GM12878 (cell line): ENCODE measurements around the gene IFNAR1. TPM values are rescaled to one million over a fixed set of nuclear protein-coding genes. Genes with fewer than 3 reads are reported as not detected.

ENCODE experiments used
- HCFC1 ChIP-seq: fragments of 150-350 bp; IDR thresholded peaks from 2 replicates; pipeline ENCODE4 v1.6.1; 2014; ENCODE audit warnings: low read length
- HDAC6 ChIP-seq: fragments of 200-600 bp; sonication (generic); IDR thresholded peaks from one replicate; pipeline ENCODE4 v1.8.0; 2017; ENCODE audit warnings: antibody characterized with exemption; ENCODE audit not compliant: unreplicated experiment
- HDGF ChIP-seq: fragments of 450-650 bp; IDR thresholded peaks from 2 replicates; pipeline ENCODE4 v1.6.1; 2016; ENCODE audit warnings: antibody characterized with exemption
- MEF2B ChIP-seq: fragments of 450-650 bp; IDR thresholded peaks from 2 replicates; pipeline ENCODE4 v1.6.1; 2018; ENCODE audit warnings: mild to moderate bottlenecking, moderate library complexity; ENCODE audit not compliant: partially characterized antibody, poor library complexity, severe bottlenecking
- MTA2 ChIP-seq: fragments of 450-650 bp; IDR thresholded peaks from 2 replicates; pipeline ENCODE4 v1.6.1; 2016; ENCODE audit warnings: low read depth, mild to moderate bottlenecking, moderate library complexity
- NFIC ChIP-seq: IDR thresholded peaks from 2 replicates; pipeline ENCODE4 v1.6.1; 2012; ENCODE audit warnings: low read depth, mild to moderate bottlenecking, inconsistent platforms, low read length, moderate library complexity
- NFXL1 ChIP-seq: fragments of 450-650 bp; IDR thresholded peaks from 2 replicates; pipeline ENCODE4 v1.6.1; 2017; ENCODE audit warnings: antibody characterized with exemption, mild to moderate bottlenecking, borderline replicate concordance
- POLR2AphosphoS2 ChIP-seq: IDR thresholded peaks from 2 replicates; pipeline ENCODE4 v1.6.1; 2011; ENCODE audit warnings: low read depth, mild to moderate bottlenecking, low read length, improper control_type of control experiment, moderate library complexity
- SP1 ChIP-seq: IDR thresholded peaks from one replicate; pipeline ENCODE4 v1.6.1; 2011; ENCODE audit warnings: low read depth, low read length
- SREBF2 ChIP-seq: IDR thresholded peaks from 2 replicates; pipeline ENCODE4 v1.6.1; 2012; ENCODE audit warnings: mild to moderate bottlenecking, low read length
- TARDBP ChIP-seq: IDR thresholded peaks from 2 replicates; pipeline ENCODE4 v1.6.1; 2016; ENCODE audit warnings: borderline replicate concordance
- YBX1 ChIP-seq: fragments of 450-650 bp; IDR thresholded peaks from 2 replicates; pipeline ENCODE4 v1.6.1; 2016; ENCODE audit warnings: antibody characterized with exemption
- ZNF687 ChIP-seq: fragments of 450-650 bp; IDR thresholded peaks from 2 replicates; pipeline ENCODE4 v1.6.1; 2017; ENCODE audit warnings: mild to moderate bottlenecking, moderate library complexity
- polyA plus RNA-seq, 11 experiments: library from polyadenylated mRNA; depleted of rRNA in 4 of 11; unstranded in 6 of 11; stranded (reverse) in 5 of 11; fragments of >200 nt; fragmentation: Nextera tagmentation in 4 of 11; fragmentation: Illumina TruSeq in 1 of 11; extraction: Ambion mirVana in 4 of 11; extraction: Trizol in 1 of 11; gene quantifications; 1 replicate in 1 of 11; 2 replicates in 10 of 11; pipeline versions ENCODE4 v1.2.1 to v1.2.3, GENCODE V29; 2011 to 2016; ENCODE audit warnings: inconsistent platforms in 2 of 11, missing spikeins in 2 of 11, low read depth in 1 of 11
- total RNA-seq, 4 experiments: library from RNA; depleted of rRNA in 3 of 4; stranded (reverse); fragments of >200 nt in 3 of 4; fragmentation: Illumina TruSeq in 1 of 4; extraction: Trizol in 1 of 4; gene quantifications; 2 replicates each; pipeline versions ENCODE4 v1.2.1 to v1.2.3, GENCODE V29; 2013 to 2021
- TF ChIP-seq, protein P1 (sequence below): fragments of 450-650 bp; IDR thresholded peaks from 2 replicates; pipeline ENCODE4 v1.6.1; 2016; ENCODE audit warnings: mild to moderate bottlenecking, moderate library complexity, borderline replicate concordance
- TF ChIP-seq, protein P2 (sequence below): IDR thresholded peaks from 2 replicates; pipeline ENCODE4 v1.6.1; 2012; ENCODE audit warnings: mild to moderate bottlenecking, low read depth, low read length
- TF ChIP-seq, protein P3 (sequence below): fragments of 450-650 bp; IDR thresholded peaks from 2 replicates; pipeline ENCODE4 v1.6.1; 2017; ENCODE audit warnings: borderline replicate concordance

Gene IFNAR1
- total and polyA plus RNA-seq, 10 of the 15 experiments (the other 5 are each of a cell fraction or from before 2014, with no cell fraction given) = 12.0 to 62.4 (median 24.6) TPM

- TF ChIP-seq, protein P1, sequence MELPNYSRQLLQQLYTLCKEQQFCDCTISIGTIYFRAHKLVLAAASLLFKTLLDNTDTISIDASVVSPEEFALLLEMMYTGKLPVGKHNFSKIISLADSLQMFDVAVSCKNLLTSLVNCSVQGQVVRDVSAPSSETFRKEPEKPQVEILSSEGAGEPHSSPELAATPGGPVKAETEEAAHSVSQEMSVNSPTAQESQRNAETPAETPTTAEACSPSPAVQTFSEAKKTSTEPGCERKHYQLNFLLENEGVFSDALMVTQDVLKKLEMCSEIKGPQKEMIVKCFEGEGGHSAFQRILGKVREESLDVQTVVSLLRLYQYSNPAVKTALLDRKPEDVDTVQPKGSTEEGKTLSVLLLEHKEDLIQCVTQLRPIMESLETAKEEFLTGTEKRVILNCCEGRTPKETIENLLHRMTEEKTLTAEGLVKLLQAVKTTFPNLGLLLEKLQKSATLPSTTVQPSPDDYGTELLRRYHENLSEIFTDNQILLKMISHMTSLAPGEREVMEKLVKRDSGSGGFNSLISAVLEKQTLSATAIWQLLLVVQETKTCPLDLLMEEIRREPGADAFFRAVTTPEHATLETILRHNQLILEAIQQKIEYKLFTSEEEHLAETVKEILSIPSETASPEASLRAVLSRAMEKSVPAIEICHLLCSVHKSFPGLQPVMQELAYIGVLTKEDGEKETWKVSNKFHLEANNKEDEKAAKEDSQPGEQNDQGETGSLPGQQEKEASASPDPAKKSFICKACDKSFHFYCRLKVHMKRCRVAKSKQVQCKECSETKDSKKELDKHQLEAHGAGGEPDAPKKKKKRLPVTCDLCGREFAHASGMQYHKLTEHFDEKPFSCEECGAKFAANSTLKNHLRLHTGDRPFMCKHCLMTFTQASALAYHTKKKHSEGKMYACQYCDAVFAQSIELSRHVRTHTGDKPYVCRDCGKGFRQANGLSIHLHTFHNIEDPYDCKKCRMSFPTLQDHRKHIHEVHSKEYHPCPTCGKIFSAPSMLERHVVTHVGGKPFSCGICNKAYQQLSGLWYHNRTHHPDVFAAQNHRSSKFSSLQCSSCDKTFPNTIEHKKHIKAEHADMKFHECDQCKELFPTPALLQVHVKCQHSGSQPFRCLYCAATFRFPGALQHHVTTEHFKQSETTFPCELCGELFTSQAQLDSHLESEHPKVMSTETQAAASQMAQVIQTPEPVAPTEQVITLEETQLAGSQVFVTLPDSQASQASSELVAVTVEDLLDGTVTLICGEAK = no peak
- peak; percentile 97 for TF ChIP-seq HDGF
- TF ChIP-seq, protein P2, sequence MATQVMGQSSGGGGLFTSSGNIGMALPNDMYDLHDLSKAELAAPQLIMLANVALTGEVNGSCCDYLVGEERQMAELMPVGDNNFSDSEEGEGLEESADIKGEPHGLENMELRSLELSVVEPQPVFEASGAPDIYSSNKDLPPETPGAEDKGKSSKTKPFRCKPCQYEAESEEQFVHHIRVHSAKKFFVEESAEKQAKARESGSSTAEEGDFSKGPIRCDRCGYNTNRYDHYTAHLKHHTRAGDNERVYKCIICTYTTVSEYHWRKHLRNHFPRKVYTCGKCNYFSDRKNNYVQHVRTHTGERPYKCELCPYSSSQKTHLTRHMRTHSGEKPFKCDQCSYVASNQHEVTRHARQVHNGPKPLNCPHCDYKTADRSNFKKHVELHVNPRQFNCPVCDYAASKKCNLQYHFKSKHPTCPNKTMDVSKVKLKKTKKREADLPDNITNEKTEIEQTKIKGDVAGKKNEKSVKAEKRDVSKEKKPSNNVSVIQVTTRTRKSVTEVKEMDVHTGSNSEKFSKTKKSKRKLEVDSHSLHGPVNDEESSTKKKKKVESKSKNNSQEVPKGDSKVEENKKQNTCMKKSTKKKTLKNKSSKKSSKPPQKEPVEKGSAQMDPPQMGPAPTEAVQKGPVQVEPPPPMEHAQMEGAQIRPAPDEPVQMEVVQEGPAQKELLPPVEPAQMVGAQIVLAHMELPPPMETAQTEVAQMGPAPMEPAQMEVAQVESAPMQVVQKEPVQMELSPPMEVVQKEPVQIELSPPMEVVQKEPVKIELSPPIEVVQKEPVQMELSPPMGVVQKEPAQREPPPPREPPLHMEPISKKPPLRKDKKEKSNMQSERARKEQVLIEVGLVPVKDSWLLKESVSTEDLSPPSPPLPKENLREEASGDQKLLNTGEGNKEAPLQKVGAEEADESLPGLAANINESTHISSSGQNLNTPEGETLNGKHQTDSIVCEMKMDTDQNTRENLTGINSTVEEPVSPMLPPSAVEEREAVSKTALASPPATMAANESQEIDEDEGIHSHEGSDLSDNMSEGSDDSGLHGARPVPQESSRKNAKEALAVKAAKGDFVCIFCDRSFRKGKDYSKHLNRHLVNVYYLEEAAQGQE = no peak
- no peak for TF ChIP-seq SREBF2
- peak; percentile 36 for TF ChIP-seq SP1
- peak; percentile 43; the same call in 1 of the 2 replicates for TF ChIP-seq HCFC1
- TF ChIP-seq MEF2B = peak; percentile 63
- TF ChIP-seq ZNF687 = peak; percentile 40
- peak; percentile 53 for TF ChIP-seq MTA2
- no peak for TF ChIP-seq YBX1
- TF ChIP-seq TARDBP = no peak
- TF ChIP-seq NFXL1 = no peak
- TF ChIP-seq, protein P3, sequence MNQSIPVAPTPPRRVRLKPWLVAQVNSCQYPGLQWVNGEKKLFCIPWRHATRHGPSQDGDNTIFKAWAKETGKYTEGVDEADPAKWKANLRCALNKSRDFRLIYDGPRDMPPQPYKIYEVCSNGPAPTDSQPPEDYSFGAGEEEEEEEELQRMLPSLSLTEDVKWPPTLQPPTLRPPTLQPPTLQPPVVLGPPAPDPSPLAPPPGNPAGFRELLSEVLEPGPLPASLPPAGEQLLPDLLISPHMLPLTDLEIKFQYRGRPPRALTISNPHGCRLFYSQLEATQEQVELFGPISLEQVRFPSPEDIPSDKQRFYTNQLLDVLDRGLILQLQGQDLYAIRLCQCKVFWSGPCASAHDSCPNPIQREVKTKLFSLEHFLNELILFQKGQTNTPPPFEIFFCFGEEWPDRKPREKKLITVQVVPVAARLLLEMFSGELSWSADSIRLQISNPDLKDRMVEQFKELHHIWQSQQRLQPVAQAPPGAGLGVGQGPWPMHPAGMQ = no peak
- TF ChIP-seq HDAC6 = no peak
- TF ChIP-seq POLR2AphosphoS2 = no peak
- no peak for TF ChIP-seq NFIC
These were observed at the start of gene IFNAR1 (continued) for GRCh38 chr21:33324291-33325221.
